ENCODE results near the gene MRPL4. TPM values are rescaled to one million over a fixed set of nuclear protein-coding genes. Genes with fewer than 3 reads are reported as not detected.
A peak's percentile ranks its signal among the peaks of the same experiment; 100 is the strongest.

The MRPL4 gene
- 60.7 TPM for polyA plus RNA-seq (2013, experiment 1 of 2; ENCODE audit: insufficient read length)
- polyA plus RNA-seq (2013, experiment 2 of 2; ENCODE audit: insufficient read length) = 35.9 TPM

DNA sequence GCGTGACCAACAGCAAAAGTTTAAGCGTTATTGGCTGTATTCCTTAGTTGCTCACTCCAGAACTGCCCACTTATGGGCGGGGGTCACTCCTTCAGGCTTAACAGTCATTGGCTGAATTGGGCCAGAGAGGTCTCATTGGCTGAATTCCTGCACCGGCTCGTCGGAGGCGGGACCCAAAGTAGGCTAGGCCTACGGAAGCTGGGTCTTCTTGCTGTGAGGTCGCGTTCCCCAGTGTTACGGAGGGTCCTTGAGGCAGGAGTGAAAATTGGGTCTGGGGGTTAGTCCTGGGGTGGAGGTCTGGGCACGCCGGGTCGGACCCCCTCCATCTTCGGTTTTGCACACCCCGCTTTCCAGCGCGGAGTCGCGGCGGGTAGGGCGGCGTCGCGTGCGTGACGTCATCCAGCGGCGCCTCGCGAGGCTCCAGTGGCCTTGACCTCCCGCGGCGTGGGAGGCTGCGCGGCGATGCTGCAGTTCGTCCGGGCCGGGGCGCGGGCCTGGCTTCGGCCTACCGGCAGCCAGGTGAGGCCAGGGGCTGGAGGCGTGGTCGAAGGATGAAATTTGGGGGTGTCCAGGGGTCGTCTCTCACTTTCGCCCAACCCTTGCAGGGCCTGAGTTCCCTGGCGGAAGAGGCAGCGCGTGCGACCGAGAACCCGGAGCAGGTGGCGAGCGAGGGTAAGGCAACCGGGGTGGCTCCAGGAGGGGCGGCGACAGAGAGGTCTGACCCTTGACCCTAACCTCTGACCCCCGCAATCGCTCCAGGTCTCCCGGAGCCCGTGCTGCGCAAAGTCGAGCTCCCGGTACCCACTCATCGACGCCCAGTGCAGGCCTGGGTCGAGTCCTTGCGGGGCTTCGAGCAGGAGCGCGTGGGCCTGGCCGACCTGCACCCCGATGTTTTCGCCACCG is at the start of gene MRPL4:
MRPL4 (plus strand) TSS at position 423 of the 903 bp plus-strand sequence; CDS start at position 463, 40 bp downstream.
- peak; percentile 99 for DNase-seq

DNA sequence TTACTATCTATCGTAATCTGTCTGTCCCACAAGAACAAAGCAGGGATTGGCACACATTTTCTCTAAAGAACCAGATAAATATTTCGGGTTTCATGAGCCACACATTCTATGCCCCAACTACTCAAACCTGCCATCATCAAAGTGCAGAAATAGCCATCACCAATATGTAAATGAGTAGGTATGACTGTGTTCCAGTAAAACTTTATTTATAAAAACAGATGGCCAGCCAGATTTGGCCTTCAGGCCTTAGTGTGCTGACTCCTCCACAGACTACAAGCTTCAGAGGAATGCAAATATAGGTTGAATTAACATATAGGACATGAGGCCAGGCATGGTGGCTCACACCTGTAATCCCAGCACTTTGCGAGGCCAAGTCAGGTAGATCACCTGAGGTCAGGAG is 48.3 kb upstream of the MRPL4 start:
- DNase-seq = no peak

DNA sequence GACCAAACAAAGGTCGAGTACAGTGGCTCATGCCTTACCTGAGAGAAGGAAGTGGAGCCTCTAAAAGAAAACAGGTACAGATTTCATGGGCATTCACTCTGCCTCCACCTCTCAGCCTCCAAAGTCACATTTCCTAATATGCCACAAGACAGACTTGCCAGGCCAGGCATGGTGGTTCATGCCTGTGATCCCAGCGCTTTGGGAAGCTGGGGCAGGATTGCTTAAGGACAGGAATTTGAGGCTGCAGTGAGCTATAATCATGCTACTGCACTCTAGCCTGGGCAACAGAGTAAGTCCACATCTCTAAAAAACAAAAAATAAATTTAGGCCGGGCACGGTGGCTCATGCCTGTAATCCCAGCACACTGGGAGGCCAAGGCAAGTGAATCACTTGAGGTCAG is 46.4 kb upstream of the MRPL4 start:
- no peak for DNase-seq

DNA sequence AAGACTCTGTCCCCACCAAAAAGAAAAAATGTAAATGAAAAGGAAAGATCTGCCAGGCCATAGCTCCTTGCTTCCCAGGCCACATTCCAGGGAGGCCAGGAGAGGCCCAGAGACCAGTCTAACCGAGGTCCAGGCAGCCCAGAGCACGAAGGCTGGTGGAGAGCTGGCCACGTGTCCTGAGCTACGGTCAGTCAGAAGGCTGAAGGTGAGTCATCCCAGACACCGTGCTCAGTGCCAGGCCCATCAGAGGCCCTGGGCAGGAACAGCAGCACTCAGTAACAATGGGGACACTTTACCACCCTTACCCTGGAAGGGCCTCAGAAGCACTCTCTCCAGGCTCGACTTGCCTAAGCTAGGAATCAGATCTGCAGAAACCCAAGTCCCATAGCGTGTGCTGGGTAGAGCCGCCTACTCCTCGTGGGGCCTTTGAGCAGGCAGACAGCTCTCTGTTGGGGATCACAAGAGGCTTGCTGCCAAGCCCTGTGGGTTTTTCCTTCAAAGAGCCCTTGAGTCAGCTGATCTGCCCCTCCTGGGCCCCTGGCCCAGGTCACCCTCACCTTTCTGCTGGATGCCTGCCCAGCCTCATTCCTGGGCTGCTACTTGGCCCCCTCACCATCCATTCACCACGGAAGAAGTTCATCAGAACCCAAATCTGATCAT is 45.7 kb upstream of the MRPL4 start:
- DNase-seq = no peak

DNA sequence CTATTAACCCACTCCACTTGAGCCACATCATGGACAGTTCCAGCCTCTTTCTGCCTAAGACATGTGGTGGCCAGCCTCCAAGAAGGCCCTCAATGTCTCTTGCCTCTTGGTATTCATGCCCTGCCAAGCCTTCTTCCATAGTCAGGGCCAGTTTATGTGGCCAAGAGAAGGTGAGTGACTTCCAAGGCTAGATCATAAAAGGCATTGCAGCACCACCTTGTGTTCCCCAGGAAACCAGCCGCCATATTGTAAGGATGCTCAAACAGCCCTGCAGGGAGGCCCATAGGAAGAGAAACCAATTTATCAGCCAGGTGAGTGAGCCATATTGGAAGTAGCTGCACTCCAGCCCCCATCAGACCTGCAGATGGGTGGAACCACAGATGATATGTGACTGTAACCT is 45.0 kb upstream of the MRPL4 start:
- no peak for DNase-seq

DNA sequence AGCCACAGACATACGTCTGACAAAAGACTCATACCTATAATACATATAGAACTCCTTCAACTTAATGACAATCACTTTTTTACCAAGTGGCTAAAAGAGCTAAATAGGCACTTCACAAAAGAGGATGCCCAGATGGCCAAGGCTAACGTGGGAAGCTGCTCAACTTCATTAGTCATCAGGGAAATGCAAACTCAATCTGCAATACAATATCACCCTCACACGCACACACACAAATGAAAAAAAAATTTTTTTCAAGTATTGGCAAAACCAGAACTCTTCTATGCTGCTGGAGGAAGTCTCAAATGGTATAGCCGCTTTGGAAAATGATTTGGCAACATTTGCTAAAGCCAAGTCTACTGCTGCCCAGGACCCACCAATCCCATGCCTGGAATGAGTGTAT is 42.7 kb upstream of the MRPL4 start:
- DNase-seq = peak; percentile 30

DNA sequence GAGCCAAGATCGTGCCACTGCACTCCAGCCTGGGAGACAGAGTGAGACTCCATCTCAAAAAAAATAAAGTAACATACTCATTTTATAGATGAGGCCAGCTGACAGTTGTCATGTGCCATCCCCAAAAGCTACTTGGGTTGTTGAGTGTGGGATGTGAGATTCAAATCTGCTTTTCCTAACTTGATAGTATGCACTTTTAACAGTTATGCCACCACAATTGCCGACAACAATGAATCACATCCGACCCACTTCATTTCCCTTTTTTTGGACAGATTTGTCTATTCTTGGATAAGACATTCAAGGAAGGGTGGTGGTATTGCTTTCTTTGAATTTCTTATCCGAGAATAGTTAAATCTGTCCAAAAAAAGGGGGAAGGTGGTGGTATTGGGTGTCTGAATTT is 41.0 kb upstream of the MRPL4 start:
- no peak for DNase-seq

DNA sequence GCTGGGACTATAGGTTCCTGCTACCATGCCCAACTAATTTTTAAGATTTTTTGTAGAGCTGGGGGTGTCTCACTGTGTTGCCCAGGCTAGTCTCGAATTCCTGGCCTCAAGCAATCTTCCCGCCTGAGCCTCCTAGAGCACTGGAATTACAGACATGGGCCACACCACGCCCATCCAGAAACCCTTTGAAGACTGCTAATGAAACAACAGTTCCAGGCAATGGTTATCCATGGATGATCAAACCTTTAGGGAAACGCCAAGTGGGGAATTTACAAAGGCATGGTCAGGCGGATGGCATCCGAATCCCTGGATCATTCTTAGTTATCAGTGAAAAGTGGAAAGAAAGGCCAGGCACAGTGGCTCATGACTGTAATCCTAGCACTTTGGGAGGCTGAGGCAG is 40.3 kb upstream of the MRPL4 start:
- no peak for DNase-seq

DNA sequence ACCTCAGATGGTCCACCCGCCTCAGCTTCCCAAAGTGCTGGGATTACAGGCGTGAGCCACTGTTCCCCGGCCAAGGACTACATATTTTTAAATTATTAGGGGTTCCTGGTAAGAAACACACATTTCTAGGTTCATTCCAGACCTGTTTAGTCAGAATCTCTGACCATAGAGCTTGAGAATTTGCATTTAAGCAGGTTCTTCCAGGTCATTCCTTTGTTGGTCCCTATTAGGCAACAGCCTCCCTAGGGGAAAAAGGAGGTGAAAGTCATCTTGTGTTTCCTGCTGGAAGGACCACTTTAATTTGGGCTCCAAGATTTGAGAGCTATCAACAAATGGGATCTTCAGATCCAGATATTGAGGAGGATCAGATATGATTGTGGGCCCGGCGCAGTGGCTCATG is 37.2 kb upstream of the MRPL4 start:
- peak; percentile 47 for DNase-seq

DNA sequence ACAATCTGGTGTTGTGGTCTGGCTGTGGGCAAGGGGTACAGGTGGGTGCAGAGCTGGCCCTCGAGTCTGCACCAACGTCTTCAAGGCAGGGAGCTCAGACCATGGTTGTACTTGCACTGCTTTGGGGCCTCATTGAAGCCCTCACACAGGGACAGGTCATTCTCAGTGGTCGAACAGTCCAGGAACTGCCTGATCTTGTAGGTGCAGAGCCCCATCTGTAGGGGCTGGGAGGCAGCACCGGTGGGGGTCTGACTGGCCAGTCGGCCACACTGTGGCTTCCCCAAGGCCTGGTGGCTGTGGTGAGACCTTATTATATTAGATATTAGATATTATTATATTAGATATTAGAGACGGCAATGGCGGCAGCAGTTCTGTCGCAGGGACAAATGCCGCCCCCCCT is 34.9 kb upstream of the MRPL4 start:
- DNase-seq = no peak

DNA sequence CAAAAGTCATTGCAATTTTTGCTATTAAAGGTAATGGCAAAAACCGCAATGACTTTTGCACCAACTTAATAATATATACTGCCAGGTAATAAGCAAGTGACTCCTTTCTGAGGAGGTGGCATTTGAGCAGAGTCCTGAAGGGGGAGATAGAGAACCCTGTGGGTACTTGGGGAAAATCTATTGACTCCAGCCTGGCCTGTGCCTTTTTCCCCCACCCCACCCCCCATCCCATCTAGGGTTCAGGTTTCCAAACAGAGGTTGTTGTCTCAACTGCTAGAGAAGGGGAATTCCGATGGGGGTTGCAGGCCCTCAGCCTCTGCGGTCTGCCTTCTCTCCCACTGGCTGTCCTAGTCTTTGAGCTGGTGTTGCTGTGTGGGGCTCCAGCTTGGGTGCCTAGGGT is 32.3 kb upstream of the MRPL4 start:
- peak; percentile 48 for DNase-seq

DNA sequence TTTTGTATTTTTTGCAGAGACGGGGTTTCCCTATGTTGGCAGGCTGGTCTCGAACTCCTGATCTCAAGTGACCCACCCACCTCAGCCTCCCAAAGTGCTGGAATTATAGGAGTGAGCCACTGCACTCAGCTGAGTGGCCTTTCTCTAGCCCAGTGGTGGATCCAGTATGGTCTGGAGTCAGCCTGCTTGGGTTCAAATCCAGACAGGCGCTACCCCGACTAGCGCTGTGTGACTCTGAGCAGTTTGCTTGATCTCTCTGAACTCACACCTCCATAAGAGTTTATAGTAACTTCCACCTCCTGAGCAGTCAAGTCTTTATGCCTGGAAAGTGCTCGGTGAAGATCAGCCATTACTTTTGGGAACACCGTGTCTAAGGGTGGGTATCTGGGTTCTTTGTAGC is 31.3 kb upstream of the MRPL4 start:
- DNase-seq = no peak

DNA sequence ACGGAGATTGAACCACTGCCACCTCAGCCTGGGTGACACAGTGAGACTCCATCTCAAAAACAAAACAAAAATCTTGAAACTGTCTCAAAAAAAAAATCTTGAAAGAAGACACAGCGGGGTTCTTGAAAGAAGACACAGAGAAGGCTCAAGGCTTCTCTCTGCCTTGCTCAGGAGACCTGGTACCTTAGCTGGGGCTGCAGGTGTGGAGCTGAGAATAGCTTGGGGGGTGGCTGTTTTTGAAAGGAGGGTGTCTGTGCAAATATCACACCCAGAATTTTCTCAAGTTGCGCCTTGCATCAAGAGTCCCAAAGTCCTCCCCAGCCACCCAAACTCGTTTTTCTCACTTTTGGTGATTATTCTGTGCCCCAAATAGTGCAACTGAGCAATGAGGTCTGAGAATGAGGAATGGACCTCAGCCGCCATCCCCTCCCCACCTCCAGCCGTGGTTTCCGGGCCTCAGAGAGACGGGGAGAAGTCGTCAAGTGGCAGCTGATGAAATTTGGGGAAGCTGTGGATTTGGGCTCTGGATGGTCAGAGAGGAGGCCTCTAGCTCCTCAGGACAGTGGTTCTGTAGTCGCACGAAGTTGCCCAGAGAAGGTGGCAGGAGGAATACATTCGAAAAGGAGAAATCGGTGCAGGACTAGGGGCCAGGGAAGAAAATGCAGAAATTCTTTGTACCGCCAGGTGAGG is 29.7 kb upstream of the MRPL4 start:
- DNase-seq = no peak

DNA sequence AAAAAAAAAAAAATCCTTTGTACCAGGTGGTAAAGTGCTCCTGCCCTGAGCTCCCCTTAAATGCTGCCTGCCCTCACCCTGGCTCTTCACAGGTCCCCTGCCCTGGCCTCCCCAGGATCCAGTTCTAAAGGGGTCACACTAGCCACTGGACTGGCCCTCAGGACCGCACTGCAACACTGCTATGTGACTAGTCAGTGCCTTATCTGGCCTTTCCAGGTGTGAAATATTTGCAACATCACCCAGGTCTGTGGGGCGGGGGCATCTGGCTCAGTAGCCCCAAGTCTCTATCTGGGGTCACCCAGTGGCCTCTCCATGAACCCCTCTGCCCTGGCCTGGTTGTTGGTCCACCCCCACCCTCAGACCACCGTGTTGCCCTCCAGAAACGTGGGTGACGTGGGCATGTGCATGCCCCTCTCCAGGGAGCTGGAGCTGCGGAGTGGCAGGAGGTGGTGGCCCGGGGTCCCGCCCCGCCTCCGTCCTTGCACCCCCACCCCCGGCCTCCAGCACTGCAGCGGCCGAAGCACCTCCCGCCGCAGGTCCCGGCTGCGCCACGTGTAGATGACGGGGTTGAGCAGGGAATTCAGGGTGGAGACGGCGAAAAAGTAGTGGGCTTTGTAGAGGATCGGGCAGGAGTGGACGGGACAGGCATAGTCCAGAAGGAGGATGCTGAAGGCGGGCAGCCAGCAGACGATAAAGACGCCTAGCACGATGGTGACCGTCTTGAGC is 28.4 kb upstream of the MRPL4 start:
- DNase-seq = no peak

DNA sequence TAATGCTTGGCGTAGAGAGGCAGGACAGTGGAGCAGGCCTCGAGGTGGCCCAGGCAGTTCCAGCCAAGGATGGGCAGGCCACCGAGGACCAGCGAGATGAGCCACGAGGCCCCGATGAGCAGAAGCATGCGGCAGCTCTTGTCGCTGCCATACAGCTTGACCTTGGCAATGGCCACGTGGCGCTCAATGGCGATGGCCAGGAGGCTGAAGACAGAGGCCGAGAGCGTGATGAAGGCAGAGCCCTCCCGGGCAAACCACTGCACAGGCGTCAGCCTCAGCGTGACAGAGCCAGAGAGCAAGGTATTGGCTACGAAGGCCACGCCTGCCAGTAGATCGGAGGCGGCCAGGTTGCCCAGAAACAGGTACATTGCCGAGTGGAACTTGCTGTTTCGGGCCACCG is 27.7 kb upstream of the MRPL4 start:
- no peak for DNase-seq

DNA sequence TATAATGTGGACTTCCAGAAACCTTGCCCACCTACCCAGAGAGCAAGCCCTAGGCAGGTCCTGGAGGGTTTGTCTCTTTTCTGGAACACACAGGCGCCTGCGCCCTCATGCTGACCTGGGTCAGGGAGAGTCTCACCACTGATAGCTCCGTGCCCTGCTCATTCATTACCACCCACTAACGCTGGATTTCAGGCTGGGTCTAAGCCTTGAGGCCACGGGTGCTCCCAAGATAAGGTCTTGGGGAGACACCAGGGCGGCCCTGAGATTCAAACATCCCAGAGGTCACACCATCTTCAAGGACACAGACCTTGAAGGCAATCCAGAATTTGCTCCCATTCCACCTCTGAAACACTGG is 26.0 kb upstream of the MRPL4 start:
- no peak for DNase-seq

DNA sequence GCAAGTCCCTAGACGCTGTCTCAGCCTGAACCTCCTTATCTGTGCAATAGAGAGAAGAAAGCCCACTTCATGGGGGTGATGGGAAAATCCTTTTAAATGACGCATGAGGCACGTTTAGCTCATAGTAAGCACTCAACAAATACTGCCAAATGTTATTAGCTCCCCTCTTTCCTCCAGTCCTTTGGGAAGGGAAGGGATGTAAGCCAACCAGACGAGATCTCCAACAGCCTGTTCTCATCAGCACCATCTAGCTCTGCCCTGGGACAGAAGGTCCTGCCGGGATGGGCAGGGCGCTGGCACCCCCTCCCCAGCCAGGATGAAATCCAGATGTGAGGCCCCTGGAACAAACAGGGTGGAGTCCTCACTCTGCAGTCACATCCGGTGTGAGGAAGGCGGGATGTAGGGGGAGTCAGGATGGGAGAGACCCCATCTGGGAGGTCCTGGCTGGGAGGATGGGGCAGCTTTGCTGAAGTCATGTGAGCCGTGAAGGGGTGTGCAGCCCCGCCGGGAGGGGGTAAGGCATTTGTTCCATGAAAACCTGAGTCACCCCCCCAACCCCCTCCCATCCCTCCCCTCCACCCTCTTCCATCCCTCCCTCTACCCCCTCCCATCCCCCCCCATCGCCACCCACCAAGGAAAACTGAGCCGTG is 25.5 kb upstream of the MRPL4 start:
- peak; percentile 80 for DNase-seq

DNA sequence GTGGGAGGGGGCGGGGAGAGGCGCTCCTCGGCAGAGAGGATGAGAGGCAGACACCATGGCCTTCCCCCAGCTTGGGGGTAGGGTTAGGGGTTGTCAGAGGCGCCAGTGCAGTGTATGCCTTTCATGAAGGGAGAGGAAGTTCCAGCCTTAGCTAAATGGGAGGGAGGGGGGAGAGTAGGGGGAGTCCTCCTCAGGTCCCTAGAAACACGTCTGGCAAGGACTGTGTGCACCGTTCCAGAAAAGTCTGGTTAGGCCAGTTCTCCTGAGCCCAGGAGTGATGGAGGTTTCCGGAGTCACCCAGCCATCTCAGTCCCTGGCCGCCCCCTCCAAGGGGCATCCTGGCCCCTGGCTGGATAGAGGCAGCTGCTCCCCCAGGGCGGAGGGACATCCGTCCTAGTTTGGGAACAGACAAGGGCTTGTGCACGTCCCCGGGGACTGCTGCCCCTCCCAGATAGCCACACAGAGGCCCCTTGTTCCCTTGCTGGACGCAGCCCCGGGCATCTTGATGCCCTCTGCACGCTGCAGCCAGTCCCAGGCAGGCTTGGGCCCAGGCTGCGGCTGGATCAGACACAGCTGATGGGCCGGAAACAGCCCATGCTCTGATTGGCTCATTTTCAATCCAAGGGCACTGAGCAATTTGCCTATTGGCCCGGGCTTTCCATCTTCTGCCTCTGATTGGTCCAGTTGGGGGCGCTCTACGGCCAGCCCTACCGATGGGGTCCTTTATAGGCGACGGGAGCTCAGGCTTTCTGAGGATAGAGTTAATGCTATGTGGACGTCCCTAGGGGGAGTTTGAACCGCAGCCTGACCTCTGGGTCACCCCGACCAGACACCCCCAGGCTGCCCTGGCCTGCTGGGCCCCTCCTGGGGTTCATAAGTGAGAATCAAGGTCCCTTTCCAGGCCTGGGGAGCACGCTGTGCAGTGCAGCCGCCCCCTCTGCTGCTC is 24.7 kb upstream of the MRPL4 start:
- peak; percentile 26 for DNase-seq

DNA sequence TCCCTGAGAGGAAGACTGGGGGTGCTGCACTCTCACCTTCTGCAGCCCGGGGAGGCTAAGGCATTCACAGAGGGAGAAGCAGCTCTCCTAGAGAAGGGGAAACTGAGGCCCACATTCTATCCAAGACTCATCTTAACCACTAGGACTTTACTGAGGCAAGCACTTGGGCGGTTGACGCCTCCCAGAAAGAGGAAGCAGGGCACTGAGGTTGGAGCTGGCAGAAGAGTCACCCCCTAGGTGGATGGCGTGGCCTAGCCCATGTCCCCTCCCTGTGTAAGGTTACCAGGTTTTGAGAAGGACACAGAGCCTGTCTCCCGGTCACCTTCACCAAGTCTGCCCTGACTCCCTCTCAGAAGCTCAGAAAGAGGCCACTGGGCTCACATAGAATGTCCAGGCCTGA is 23.6 kb upstream of the MRPL4 start:
- DNase-seq = no peak

DNA sequence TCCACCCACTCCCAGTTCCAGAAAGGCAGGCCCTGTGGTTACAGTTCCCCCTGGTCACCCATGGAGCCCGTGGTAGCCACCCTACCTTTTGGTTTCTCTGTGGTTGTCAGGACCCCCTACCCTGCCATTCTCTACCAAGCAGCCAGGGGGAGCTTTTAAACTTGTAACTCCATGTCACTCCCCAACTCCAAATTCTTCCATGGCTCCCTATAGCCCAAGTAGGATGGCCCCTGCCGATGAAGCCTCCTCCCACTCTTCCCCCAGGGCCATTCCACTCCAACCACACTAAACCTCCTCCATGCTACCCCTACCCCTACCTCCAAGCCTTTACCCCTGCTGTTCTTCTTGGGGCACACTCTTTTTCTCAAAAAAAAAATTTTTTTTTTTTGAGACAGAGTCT is 23.1 kb upstream of the MRPL4 start:
- peak; percentile 47 for DNase-seq

All from fibroblast of skin of back (primary cell).